GM12865 (cell line): ENCODE measurements around the gene KLF1.

Experiments
- DNase-seq: peaks from one replicate; pipeline ENCODE4 v3.0.0; 2010; ENCODE audit warnings: low read depth
- H3K4me3 ChIP-seq: 2 replicates; pipeline ENCODE4 v1.5.1; 2011; ENCODE audit warnings: mild to moderate bottlenecking, low read depth, low read length, control low read depth
- CTCF ChIP-seq: IDR thresholded peaks from 2 replicates; pipeline ENCODE4 v1.5.1; 2011; ENCODE audit warnings: low read length, control low read depth, low read depth, inconsistent platforms; ENCODE audit not compliant: insufficient read depth; ENCODE audit errors: missing control alignments

The KLF1 gene

GRCh38 chr19:12884627-12884925, 2.4 kb downstream of the KLF1 start:
- H3K4me3 ChIP-seq: peak overlapping the region; percentile 41; the same call in 1 of the 2 replicates
- no peak for TF ChIP-seq CTCF
- no peak for DNase-seq

GRCh38 chr19:12884202-12884601, 2.8 kb downstream of the KLF1 start:
- DNase-seq: no peak
- no peak overlapping the region for H3K4me3 ChIP-seq
- TF ChIP-seq CTCF: no peak

- no peak overlapping the region for H3K4me3 ChIP-seq
- TF ChIP-seq CTCF: no peak
- DNase-seq: no peak
Observed at GRCh38 chr19:12882589-12882988, 4.4 kb downstream of the KLF1 start.

DNA sequence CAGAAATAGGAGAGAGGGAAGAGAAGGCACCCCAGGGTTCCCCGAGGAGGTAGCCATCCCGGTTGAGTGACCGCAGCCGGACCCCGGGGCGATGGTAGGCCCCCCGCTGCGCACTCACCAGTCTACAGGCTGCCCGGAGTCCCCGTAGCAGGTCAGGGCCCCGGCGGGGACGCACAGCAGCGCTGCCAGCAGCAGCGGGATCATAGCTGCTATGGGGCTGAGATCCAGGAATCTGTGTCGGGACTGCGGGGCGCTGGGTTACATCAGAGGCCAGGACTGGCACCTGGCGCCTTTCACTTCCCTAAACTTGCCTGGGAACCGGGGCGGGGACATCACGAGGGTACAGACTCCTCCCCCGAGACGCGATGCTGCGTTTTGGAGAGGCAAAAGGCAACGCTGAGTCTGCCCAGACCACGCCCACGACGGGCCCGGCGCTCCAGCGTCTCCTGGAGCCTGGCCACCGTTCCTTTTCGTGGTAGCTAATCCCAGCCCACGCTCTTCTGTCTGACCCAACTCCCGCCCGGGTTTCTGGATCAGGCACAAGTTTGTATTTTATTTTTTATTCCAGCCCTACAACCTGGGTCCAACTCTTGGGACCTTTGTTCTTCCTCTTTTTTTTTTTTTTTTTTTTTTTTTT, 5.7 kb downstream of the KLF1 start, which contains the start of gene DNASE2:
DNASE2 (minus strand) TSS at position 278 of the 637 bp plus-strand sequence; CDS start at position 204, 74 bp downstream.
- peak within 1 kb of the TSS; percentile 82 for H3K4me3 ChIP-seq
- TF ChIP-seq CTCF: no peak
- DNase-seq: peak; percentile 98

GRCh38 chr19:12880551-12881171, 6.3 kb downstream of the KLF1 start:
- peak overlapping the region; percentile 82 for H3K4me3 ChIP-seq
- TF ChIP-seq CTCF: no peak
- peak; percentile 46 for DNase-seq

DNA sequence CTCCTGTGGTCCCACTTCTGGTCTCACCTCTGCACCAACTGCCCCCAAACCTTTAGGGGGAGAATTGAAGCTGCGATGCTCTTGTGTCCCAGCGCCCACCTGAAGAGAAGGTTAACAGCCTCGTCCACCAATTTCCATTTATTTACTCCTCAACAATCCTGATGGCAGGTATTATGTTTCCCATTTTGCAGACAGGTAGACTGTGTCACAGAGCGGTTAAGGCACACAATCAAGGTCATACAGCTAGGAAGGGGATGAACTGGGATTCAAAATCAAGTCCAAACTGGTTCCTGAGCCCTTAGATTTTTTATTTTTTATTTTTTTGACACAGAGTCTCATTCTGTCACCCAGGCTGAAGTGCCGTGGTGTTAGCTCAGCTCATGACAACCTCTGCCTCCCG, 11.9 kb downstream of the KLF1 start:
- no peak overlapping the region for H3K4me3 ChIP-seq
- no peak for TF ChIP-seq CTCF
- no peak for DNase-seq
